Subcutaneous adipose tissue (tissue), 4 donors: ENCODE results near the gene GPRC5D. TPM values are rescaled to one million over a fixed set of nuclear protein-coding genes. Genes with fewer than 3 reads are reported as not detected.

Source experiments
- total RNA-seq, 4 donors: library from RNA; depleted of rRNA; stranded (reverse); fragments of >200 nt; gene quantifications; one replicate each; pipeline ENCODE4 v1.1.0, GENCODE V29; 2016
- TF ChIP-seq, protein P1 (sequence below): fragments of 450-650 bp; IDR thresholded peaks from one replicate; pipeline ENCODE4 v1.5.1; 2016; ENCODE audit warnings: low read depth, mild to moderate bottlenecking, control low read depth, antibody characterized with exemption, moderate library complexity

The GPRC5D gene
- total RNA-seq, 4 donors from 2014 or later, result 1.8 TPM; not detected in 3

DNA sequence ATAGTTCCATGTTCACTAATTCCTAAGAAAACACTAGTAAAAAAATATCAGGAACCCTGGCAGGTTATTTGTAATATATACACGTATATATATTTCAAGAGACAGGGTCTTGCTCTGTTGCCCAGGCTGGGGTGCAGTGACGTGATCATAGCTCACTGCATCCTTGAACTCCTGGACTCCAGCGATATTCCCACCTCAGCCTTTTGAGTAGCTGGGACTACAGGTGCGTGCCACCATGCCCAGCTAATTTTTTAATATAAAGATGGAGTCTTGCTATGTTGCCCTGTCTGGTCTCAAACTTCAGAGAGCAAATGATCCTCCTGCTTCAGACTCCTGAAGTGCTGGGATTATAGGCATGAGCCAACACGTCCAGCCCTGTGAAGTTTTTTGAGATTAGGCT lies 44.4 kb downstream of the GPRC5D start:
- TF ChIP-seq, protein P1, sequence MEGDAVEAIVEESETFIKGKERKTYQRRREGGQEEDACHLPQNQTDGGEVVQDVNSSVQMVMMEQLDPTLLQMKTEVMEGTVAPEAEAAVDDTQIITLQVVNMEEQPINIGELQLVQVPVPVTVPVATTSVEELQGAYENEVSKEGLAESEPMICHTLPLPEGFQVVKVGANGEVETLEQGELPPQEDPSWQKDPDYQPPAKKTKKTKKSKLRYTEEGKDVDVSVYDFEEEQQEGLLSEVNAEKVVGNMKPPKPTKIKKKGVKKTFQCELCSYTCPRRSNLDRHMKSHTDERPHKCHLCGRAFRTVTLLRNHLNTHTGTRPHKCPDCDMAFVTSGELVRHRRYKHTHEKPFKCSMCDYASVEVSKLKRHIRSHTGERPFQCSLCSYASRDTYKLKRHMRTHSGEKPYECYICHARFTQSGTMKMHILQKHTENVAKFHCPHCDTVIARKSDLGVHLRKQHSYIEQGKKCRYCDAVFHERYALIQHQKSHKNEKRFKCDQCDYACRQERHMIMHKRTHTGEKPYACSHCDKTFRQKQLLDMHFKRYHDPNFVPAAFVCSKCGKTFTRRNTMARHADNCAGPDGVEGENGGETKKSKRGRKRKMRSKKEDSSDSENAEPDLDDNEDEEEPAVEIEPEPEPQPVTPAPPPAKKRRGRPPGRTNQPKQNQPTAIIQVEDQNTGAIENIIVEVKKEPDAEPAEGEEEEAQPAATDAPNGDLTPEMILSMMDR, result no peak

DNA sequence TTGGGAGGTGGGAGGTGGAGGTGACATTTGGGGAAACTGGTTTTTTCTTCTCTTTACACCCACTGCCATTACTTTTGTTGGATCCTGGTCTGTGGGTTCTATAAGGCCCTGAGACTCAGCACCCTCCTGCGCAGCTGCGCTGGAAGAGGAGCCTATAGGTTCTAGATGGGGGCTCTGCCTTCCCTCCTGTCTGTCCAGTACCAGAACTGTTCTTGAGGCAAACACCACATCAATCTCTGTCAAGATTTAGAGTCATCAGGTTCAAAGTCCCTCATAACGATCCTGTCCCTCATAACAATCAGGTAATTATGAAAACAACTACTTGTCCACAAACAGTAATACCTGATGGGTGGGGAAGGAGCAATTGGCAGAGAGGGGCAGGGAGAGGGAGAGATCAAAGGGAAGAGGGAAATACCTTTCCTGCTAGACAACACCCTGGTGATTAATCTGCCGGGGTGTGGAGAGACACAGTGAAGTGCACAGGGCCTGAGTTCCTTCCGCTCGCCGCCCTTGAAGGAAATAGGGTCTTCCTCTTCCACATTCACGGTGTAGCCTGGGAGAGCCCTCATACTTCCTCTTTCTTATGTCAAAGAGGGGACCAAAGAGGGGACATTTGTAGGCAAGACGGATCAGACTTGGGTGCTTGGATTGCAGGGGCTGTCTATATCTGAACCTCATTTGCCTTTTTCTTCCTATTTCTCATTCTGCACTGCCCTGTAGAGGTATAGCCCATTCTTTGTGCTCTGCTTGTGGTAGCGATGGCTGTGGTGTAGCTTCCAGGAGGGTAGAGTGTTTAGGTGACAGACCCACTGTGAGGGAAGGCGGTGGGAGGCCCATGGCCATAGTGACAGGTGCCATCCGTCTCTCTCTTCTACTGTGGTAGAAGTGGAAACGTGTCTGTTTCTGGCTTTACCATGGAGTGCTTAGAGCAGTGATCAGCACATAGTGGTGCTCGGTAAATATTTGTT lies 48.0 kb downstream of the GPRC5D start:
- TF ChIP-seq, protein P1, result no peak

DNA sequence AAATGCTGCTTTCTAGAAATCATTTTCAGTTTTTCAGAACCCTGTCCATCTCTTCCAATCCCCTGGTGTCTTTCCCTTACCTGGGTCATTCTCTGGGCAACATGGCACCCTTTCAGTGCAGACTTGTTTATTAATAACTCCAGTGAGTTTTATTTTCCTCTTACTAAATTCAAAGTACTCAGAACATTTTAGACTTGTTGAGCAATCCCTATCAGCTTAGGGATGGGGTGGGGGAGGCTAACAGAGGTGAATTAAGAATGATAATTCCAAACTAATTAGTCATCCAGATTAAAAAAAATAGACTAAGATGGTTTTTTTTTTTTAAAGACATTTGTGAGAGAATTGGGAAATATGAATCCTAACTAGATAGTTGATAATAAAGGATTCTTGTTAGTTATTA lies 49.9 kb downstream of the GPRC5D start:
- TF ChIP-seq, protein P1, result no peak

DNA sequence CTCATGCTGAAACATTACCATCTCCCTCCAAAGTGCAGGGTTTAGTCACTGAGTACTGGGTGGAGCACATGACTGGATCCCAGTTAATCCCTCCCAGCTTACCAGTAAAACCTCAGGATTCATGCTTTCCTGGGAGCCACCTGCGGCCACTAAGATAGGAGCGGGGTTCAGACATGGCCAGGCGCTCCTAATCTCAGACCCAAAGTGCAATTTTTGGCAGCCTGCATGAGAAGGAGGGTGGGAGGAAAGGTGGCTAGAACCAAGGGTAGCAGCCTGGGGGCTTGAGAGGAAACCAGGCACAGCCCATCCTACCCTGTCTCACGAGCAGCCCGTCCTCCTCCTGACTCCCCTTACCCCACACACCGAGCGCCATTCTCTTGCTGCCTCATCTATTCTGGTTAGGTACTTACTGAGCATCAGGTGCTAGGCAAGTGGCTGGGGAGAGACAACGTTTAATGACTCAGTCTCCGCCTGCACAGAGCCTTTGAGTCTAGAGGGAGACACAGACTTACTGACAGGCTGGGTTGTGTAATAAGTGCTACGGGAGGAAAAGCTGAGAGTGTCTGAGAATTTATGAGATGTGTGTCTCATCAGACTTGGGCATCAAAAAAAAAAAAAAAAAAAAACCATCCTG lies 50.7 kb downstream of the GPRC5D start:
- TF ChIP-seq, protein P1, result no peak

DNA sequence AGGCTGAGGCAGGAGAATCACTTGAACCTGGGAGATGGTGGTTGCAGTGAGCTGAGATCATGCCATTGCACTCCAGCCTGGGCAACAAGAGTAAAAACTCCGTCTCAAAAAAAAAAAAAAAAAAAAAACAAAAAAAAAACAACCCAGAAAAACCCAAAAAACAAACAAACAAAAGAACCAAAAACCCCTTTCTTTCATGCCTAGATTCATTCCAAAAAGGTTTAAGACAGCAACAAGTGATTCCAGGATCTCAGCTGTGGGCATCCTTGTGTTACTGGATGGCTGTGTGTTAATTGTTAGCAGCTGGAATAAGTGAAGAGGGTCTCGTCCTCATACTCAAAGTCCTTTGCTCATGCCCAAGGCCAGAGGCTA lies 51.2 kb downstream of the GPRC5D start:
- TF ChIP-seq, protein P1, result no peak

DNA sequence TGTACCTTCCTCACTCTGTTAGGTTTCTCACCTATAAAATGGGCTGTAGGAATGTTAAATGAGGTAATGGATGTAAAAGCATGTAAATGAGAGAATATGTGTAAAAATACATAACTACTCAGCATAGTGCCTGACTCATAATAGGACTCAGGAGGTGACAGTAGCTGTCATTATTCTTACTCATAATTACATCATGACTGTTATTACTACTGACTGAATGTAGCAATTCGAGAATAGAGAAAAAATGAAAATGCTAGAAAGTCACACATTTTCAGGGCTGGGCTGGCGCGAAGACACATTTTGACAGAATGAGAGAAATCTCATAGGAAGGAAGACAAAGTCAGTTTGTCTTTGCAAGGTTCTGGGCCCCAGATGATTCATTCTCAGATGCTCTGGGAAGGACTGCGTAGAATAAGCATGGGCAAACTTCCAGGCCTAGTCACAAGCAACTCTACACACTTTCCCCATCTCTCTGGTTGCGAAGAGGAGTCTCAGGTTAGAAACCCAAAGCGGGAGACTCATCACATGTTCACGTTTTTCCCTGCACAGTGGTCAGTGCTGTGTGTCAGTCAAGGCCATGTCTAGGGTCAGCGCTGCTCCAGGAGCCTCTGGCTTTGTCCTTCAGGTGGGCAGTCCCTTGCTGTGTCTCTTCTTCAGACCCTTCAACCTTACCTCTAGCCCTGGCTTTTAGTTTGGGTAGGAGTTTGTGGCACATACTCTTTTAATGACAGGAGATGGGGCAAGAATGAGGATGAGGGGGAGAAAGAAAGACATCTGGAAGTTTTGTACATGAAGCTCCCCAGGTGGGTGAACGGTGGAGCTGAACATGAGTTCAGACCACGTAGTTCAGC lies 52.2 kb downstream of the GPRC5D start:
- TF ChIP-seq, protein P1, result no peak
